ENCODE measurements around the gene GLB1L2. TPM values are rescaled to one million over a fixed set of nuclear protein-coding genes. Genes with fewer than 3 reads are reported as not detected.

The GLB1L2 gene
- total RNA-seq, 1 experiment from 2014 or later: 19.0 TPM

GRCh38 chr11:134355656-134356055 lies 23.9 kb downstream of the GLB1L2 start:
- no TSS peak for BruUV-seq (replicated peaks)
- intact Hi-C loops (cut with micrococcal nuclease; ENCODE audit: unreplicated experiment): no loop called here
- no peaks in the 10 kb centered on the region for H3K27me3 Mint-ChIP-seq (ENCODE audit: unreplicated experiment)
- no peaks in the 10 kb centered on the region for H3K36me3 Mint-ChIP-seq (ENCODE audit: insufficient read depth, unreplicated experiment)
- no peaks in the 10 kb centered on the region for H3K9me3 Mint-ChIP-seq (ENCODE audit: low read depth, unreplicated experiment)
- CTCF ChIA-PET: no interaction called here
- H3K27ac Mint-ChIP-seq (ENCODE audit: unreplicated experiment): no peak overlapping the region
- DNase-seq: no peak
- H3K4me3 Mint-ChIP-seq (ENCODE audit: low read depth, unreplicated experiment): no peak overlapping the region
- H3K4me1 Mint-ChIP-seq (ENCODE audit: low read depth, unreplicated experiment): no peaks in the 10 kb centered on the region
- TF ChIP-seq CTCF (IDR thresholded peaks at IDR 0.05; ENCODE audit: unreplicated experiment): no peak

GRCh38 chr11:134356656-134357544 lies 25.1 kb downstream of the GLB1L2 start:
- no peak for TF ChIP-seq CTCF (IDR thresholded peaks at IDR 0.05; ENCODE audit: unreplicated experiment)
- Mint-ChIP-seq H3K27ac (ENCODE audit: unreplicated experiment) (no peak overlapping the region), H3K4me1 (ENCODE audit: low read depth, unreplicated experiment) (no peaks in the 10 kb centered on the region), H3K36me3 (ENCODE audit: insufficient read depth, unreplicated experiment) (peaks cover 3% of the 10 kb centered on the region), H3K27me3 (ENCODE audit: unreplicated experiment) (no peaks in the 10 kb centered on the region), H3K9me3 (ENCODE audit: low read depth, unreplicated experiment) (peaks cover under 1% of the 10 kb centered on the region), H3K4me3 (ENCODE audit: low read depth, unreplicated experiment) (no peak overlapping the region)
- CTCF ChIA-PET: no interaction called here
- intact Hi-C loops (cut with micrococcal nuclease; ENCODE audit: unreplicated experiment): no loop called here
- DNase-seq: no peak
- BruUV-seq (replicated peaks): no TSS peak

GRCh38 chr11:134357545-134357839 lies 25.7 kb downstream of the GLB1L2 start:
- H3K9me3 Mint-ChIP-seq (ENCODE audit: low read depth, unreplicated experiment): peaks cover 3% of the 10 kb centered on the region
- H3K27me3 Mint-ChIP-seq (ENCODE audit: unreplicated experiment): no peaks in the 10 kb centered on the region
- intact Hi-C loops (cut with micrococcal nuclease; ENCODE audit: unreplicated experiment): no loop called here
- DNase-seq: no peak
- BruUV-seq (replicated peaks): no TSS peak
- H3K27ac Mint-ChIP-seq (ENCODE audit: unreplicated experiment): no peak overlapping the region
- H3K4me1 Mint-ChIP-seq (ENCODE audit: low read depth, unreplicated experiment): no peaks in the 10 kb centered on the region
- no peak for TF ChIP-seq CTCF (IDR thresholded peaks at IDR 0.05; ENCODE audit: unreplicated experiment)
- H3K36me3 Mint-ChIP-seq (ENCODE audit: insufficient read depth, unreplicated experiment): peaks cover 3% of the 10 kb centered on the region
- H3K4me3 Mint-ChIP-seq (ENCODE audit: low read depth, unreplicated experiment): no peak overlapping the region
- CTCF ChIA-PET: no interaction called here

GRCh38 chr11:134358165-134358855 lies 26.5 kb downstream of the GLB1L2 start:
- no peaks in the 10 kb centered on the region for H3K4me1 Mint-ChIP-seq (ENCODE audit: low read depth, unreplicated experiment)
- no peak for TF ChIP-seq CTCF (IDR thresholded peaks at IDR 0.05; ENCODE audit: unreplicated experiment)
- H3K9me3 Mint-ChIP-seq (ENCODE audit: low read depth, unreplicated experiment): peaks cover 3% of the 10 kb centered on the region
- intact Hi-C loops (cut with micrococcal nuclease; ENCODE audit: unreplicated experiment): no loop called here
- CTCF ChIA-PET: no interaction called here
- H3K36me3 Mint-ChIP-seq (ENCODE audit: insufficient read depth, unreplicated experiment): peaks cover 3% of the 10 kb centered on the region
- no TSS peak for BruUV-seq (replicated peaks)
- no peak overlapping the region for H3K4me3 Mint-ChIP-seq (ENCODE audit: low read depth, unreplicated experiment)
- no peak for DNase-seq
- no peaks in the 10 kb centered on the region for H3K27me3 Mint-ChIP-seq (ENCODE audit: unreplicated experiment)
- H3K27ac Mint-ChIP-seq (ENCODE audit: unreplicated experiment): no peak overlapping the region

Data from Calu3 (cell line).